HUES6 (cell line): ENCODE results near the gene UGT1A9.

Experiments
- H3K27ac ChIP-seq: 2 replicates; pipeline ENCODE4 v1.7.0; 2013; ENCODE audit warnings: low read depth, mild to moderate bottlenecking, low read length, inconsistent platforms
- H3K27me3 ChIP-seq: 2 replicates; pipeline ENCODE4 v1.6.1; 2013; ENCODE audit warnings: low read length; ENCODE audit not compliant: control insufficient read depth, insufficient read depth
- H3K36me3 ChIP-seq: 2 replicates; pipeline ENCODE4 v1.6.1; 2013; ENCODE audit warnings: low read length; ENCODE audit not compliant: control insufficient read depth, insufficient read depth
- H3K4me1 ChIP-seq: 2 replicates; pipeline ENCODE4 v1.6.1; 2013; ENCODE audit warnings: low read length; ENCODE audit not compliant: control insufficient read depth, insufficient read depth
- H3K4me3 ChIP-seq: 2 replicates; pipeline ENCODE4 v1.5.1; 2013; ENCODE audit warnings: low read depth, low read length
- H3K9ac ChIP-seq: one replicate; pipeline ENCODE4 v1.6.1; 2013; ENCODE audit warnings: mild to moderate bottlenecking, low read length
- H3K9me3 ChIP-seq: 2 replicates; pipeline ENCODE4 v1.6.1; 2013; ENCODE audit warnings: low read depth, low read length; ENCODE audit not compliant: control insufficient read depth, insufficient read depth

Gene UGT1A9

GRCh38 chr2:233817995-233818638, 146.4 kb downstream of the UGT1A9 start:
- H3K4me1 ChIP-seq = no peaks in the 10 kb centered on the region
- no peaks in the 10 kb centered on the region for H3K9me3 ChIP-seq
- no peaks in the 10 kb centered on the region for H3K36me3 ChIP-seq
- no peaks in the 10 kb centered on the region for H3K27me3 ChIP-seq
- H3K27ac ChIP-seq = no peak overlapping the region
- no peak overlapping the region for H3K9ac ChIP-seq
- no peak overlapping the region for H3K4me3 ChIP-seq

DNA sequence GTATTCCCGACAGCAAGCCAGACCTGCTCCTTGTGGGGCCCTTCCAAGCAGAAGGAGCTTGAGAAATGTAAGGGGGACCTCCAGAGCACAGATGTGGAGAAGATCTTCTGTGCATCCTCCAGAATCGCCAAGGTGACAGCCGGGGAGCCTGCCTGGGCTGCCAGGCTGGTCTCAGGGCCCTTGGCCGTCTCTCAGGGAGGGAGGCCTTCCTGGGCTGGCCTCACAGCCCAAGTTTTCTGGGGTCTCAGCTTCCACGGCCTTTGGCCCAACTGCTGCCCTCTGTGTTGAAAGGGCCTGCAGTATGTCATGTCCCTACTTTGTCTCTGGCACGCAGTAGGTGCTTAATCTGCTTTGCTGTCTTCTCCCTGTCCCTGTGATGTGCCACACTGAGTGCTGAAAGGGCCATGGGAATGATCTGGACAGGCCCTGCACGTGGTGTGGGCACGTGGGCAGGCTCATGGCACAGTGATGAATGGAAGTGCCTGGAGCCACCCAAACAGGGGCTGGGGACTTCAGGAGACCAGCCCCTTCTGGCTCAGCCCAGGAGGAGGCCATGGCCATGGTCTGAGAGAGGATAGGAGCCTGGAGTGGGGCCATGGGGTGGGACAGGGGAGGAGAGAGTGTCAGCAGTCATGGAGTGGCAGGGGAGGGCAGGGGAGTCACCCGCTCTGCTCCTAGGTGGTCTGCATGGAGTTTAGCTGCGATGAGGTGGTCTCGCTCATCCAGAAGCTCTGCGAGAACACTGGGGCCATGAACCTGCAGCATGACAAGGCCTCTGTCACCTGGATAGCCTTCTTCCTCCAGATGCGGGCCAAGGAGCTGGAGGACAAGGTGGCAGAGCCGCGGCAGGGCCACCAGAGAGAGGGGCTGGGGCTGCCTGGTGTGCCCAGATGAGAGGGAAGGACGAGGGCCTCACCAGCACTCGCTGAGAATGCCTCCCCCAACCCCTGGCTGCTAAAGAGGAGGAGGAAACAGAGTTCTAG, 147.2 kb downstream of the UGT1A9 start:
- Histone ChIP-seq H3K27me3 (no peaks in the 10 kb centered on the region), H3K9me3 (no peaks in the 10 kb centered on the region), H3K36me3 (no peaks in the 10 kb centered on the region), H3K9ac (no peak overlapping the region), H3K4me3 (no peak overlapping the region), H3K4me1 (no peaks in the 10 kb centered on the region), H3K27ac (no peak overlapping the region)

DNA sequence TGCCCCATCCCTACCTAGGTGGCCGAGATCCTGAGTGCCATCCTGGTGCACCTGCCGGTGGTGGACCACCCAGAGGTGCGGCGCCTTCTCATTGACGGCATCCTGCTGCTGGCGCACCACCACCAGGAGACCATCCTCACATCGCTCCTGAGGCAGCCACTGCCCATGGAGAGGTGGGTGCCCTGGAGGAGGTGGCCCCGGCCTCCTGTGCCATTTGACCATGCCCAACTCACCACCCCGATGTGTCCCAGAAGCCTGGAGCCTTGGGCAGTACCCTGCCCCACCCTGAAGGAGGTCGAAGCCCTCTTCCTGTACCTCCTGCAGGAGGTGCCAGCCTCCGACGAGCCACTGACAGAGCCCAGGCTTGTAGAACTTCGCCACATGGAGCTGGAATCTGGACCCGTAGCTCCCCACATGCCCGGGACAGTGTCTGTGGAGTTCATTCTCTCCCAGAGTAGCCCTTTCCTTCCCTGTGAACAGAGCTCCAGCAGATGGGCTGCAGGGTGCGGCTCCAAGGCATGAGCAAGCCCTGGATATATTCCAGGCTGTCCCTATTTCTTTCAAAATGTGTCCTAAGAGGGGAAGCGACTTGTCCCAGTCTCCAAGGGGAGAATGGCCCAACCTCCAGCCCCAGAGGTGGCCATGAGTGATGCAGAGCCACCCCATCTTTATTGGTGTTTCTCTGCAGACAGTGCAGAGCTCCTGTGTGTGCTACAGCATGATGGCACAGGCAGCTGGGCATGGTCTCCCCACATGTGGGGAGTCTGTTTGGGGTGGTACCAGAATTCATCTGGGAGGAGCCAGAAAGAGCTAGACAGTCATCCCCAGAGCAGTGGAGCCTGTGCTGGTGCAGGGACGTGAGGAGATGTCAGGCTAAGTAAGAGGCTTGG, 148.4 kb downstream of the UGT1A9 start:
- no peak overlapping the region for H3K9ac ChIP-seq
- H3K4me3 ChIP-seq = no peak overlapping the region
- no peaks in the 10 kb centered on the region for H3K9me3 ChIP-seq
- no peaks in the 10 kb centered on the region for H3K4me1 ChIP-seq
- no peak overlapping the region for H3K27ac ChIP-seq
- H3K27me3 ChIP-seq = no peaks in the 10 kb centered on the region
- H3K36me3 ChIP-seq = no peaks in the 10 kb centered on the region

DNA sequence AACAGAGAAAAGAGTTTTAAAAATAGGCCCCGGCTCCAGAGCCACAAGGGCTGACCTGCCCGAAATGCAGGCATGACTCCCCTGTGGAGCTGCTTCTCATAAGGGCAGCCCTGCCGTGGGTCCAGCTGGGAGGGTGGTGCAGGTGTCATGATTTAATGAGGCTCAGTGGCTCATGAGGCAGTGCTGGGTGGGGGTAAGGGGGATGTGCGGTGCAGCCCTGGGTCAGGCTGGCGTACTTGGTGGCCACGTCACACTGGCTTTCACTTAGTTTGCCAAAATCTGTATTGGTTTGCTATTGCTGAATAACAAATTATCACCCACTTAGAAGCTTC, 149.0 kb downstream of the UGT1A9 start:
- H3K27me3 ChIP-seq = no peaks in the 10 kb centered on the region
- H3K27ac ChIP-seq = no peak overlapping the region
- H3K4me1 ChIP-seq = no peaks in the 10 kb centered on the region
- no peaks in the 10 kb centered on the region for H3K9me3 ChIP-seq
- no peak overlapping the region for H3K4me3 ChIP-seq
- no peaks in the 10 kb centered on the region for H3K36me3 ChIP-seq
- H3K9ac ChIP-seq = no peak overlapping the region

DNA sequence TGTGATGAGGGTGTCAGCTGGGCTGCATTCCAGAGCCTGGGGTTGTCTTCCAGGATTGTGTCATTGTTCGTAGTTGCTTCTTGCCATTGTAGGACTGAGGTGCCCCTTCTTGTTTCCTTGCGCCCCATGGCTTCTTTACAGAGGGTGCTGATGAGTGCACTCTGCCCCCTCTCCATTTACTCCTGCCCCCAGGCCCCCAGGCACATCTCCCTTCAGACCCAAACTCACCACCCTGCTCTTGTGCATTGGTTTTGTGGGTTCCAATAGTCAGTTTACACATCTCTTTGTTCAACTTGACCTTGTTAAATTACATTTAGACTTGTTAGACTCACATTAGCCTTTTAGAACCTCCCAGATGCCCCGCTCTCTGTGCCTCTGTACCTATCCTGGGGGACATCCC, 149.5 kb downstream of the UGT1A9 start:
- Histone ChIP-seq H3K36me3 (no peaks in the 10 kb centered on the region), H3K4me1 (no peaks in the 10 kb centered on the region), H3K27ac (no peak overlapping the region), H3K27me3 (no peaks in the 10 kb centered on the region), H3K4me3 (no peak overlapping the region), H3K9me3 (no peaks in the 10 kb centered on the region), H3K9ac (no peak overlapping the region)

DNA sequence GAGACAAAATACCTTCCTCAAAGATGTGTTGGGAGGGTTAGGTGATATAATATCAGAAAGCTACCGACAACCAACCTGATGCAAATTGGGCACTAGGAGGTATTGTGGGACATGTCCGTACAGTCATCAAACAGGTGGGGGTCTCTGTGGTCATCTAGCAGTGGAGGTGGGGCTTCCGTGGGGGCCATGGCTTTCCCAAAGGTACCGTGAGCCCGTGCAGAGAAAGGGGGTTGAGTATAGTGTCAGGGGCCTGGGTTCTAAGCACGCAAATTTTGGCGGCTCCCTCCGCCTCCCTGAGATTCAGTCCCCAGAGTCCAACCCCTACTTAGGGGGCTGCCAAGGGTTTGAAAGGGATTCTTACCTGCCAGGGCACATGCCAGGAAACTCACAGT, 150.0 kb downstream of the UGT1A9 start:
- H3K27ac ChIP-seq = no peak overlapping the region
- H3K4me3 ChIP-seq = no peak overlapping the region
- H3K27me3 ChIP-seq = no peaks in the 10 kb centered on the region
- H3K9me3 ChIP-seq = no peaks in the 10 kb centered on the region
- H3K36me3 ChIP-seq = no peaks in the 10 kb centered on the region
- no peak overlapping the region for H3K9ac ChIP-seq
- no peaks in the 10 kb centered on the region for H3K4me1 ChIP-seq

DNA sequence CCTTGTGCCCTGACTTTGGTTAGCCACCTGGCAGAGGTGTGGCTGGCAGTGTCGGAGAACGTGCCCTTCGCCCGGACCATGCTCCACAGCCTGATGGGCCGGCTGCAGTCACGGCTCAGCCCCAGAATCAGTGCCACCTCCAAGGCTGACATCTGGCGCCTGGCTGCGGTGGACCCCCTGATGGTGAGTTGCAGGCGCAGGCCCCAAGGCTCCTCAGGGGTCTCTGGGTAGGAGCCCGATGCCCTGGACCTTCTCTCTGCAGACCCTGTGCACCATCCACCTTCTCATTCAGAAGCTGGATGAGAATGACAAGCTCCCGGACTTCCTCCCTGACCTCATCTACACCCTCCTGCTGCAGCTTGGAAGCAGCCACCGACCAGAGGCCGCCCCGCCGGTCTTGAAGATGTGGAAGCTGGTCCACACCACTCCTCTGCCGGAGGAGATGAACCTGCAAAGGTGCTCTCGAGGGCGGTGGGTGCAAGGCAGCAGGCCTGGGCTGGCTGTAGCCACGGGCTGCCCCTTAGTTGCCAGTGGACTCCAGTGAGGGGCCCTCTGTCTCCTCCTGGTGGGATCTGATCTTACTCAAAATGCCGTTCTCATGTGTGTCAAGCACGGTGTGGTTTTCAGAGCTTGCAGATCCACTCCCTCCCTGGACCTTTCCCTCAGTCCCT, 150.5 kb downstream of the UGT1A9 start:
- no peak overlapping the region for H3K9ac ChIP-seq
- no peak overlapping the region for H3K4me3 ChIP-seq
- no peaks in the 10 kb centered on the region for H3K9me3 ChIP-seq
- no peaks in the 10 kb centered on the region for H3K27me3 ChIP-seq
- no peaks in the 10 kb centered on the region for H3K36me3 ChIP-seq
- H3K4me1 ChIP-seq = no peaks in the 10 kb centered on the region
- H3K27ac ChIP-seq = no peak overlapping the region
